HG02870 (cell line): Measurements from ENCODE around the gene SLC25A29.

Source experiments
- ATAC-seq: cut with Tn5 transposase; IDR thresholded peaks from one replicate; pipeline ENCODE4 v1.9.1; 2021; ENCODE audit warnings: mild to moderate bottlenecking, moderate library complexity; ENCODE audit not compliant: unreplicated experiment

Gene SLC25A29

GRCh38 chr14:100332797-100333196, 26.6 kb upstream of the SLC25A29 start:
- no peak for ATAC-seq

DNA sequence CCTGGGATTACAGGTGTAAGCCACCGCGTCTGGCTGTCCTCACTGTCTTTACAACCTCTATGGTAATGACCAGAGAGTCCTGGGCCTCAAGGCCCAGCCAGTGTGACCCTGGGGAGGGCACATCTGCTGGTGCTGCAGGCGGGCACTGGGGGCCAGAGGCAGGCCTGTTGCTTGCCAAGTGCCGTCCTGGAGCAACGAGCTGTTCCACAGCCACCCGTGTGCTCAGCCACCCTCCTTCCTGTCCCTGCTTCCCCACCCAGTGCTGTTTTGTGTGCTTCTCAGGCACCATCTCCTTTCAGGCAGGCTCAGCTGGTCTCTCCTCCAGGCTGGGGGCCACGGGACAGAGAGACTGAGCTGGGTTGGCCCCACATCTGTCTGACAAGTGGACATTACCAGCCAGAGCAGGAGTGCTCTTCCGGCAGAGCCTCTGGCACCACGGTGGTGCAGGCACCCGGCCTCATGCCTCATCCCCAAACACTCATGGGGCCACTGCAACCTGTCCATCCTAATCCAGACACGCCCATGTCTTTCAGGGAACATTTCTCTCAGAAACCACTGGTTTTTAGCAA, 25.9 kb upstream of the SLC25A29 start:
- ATAC-seq: no peak

DNA sequence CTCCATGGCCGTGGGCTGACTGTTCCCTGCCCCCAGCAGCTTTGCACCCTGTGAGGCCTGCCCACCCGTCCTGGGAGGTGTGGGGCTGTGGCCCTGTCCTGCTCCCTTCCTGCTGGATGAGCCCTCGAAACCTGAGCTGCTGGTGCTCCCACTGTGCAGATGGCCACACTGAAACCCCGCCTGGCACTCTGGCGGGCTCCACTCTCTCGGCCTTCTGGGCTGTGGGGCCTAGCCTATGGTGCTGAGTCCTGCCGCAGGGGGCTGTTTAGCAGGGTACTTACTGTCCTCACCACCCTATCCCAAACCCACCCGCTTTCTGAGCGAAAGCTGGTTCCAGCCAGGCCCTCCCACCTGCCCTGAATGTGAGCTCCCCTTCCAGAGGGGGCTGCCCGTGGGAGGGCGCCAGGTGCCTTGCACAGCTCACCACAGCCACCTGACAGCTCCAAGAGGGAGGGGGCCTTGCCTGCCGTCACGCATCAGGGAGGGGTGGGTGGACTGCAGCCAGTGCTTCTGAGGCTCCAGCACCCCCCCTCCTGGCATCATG, 24.2 kb upstream of the SLC25A29 start:
- no peak for ATAC-seq

DNA sequence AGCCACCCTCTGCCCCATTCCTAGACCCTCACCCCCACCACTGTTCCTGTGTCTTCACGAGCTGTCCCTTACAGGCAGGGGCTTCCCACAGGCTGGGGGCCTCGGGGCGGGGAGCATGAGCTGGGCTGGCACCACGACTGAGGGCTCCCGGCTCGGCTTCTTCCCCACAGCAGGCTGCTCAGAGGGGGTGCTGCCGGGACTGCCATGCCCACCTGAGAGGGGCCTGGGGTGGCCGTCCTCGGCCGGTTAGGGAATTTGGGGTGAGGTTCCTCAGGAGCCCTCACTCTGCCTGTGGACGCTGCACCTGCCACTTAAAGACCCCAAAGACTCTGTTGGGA, 23.7 kb upstream of the SLC25A29 start:
- no peak for ATAC-seq

- ATAC-seq: no peak
Observed at GRCh38 chr14:100329233-100330006, 23.2 kb upstream of the SLC25A29 start.

DNA sequence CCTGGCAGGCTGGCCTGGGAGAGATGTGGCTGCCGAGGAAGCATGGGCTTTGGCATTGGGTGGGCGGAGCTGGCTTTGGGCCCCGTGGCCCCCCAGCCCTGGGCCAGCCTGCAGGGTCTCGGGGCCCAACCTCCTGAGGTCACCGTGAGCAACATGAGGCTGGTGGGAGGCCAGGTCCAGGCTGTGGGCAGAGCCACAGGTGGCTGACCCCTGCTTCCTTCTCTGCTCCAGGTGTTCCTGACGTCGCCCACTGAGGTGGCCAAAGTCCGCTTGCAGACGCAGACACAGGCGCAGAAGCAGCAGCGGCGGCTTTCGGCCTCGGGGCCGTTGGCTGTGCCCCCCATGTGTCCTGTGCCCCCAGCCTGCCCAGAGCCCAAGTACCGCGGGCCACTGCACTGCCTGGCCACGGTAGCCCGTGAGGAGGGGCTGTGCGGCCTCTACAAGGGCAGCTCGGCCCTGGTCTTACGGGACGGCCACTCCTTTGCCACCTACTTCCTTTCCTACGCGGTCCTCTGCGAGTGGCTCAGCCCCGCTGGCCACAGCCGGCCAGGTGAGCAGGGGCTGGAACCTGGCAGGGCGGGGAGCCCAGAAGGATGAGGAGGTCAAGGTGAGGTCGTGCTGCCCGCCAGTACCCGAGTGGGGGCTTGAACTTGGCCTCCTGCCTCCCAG, 22.4 kb upstream of the SLC25A29 start:
- no peak for ATAC-seq

DNA sequence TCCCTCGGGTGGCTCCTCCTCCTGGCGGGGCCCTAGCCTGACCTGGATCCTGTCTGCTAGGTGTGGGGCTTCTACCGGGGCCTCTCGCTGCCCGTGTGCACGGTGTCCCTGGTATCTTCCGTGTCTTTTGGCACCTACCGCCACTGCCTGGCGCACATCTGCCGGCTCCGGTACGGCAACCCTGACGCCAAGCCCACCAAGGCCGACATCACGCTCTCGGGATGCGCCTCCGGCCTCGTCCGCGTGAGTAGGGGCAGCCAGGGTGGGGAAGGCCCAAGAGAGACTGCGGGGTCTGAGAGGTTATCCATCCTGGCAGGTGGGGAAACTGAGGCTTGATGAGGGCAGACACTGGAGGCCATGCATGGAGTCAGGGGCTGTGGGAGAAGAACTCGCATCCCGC, 20.9 kb upstream of the SLC25A29 start:
- ATAC-seq: no peak

DNA sequence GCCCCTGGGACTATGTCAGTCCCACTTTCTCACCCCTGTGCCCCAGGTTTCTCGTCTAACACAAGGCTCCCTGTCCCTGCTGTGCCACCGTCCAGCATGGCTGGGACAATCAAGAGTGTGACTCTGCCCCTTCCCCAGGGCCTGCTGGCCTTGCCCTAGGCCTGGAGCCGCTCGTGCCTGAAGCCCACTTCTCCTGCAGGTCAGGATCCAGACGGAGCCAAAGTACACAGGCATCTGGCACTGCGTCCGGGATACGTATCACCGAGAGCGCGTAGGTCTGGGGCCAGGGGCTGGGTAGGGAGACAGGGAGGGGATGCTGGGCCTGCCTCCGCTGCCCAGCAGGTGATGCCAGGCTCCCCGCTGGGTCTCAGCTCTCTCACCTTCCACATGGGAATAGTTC, 19.7 kb upstream of the SLC25A29 start:
- no peak for ATAC-seq

GRCh38 chr14:100325231-100325632, 19.0 kb upstream of the SLC25A29 start:
- no peak for ATAC-seq

- ATAC-seq: no peak
Observed at GRCh38 chr14:100323942-100324307, 17.7 kb upstream of the SLC25A29 start.

GRCh38 chr14:100323121-100323941, 17.1 kb upstream of the SLC25A29 start, which contains the start of gene SLC25A47:
TSS of gene SLC25A47 (plus strand) at chr14:100323339. CDS start at chr14:100323415, 76 bp downstream.
- ATAC-seq: no peak

DNA sequence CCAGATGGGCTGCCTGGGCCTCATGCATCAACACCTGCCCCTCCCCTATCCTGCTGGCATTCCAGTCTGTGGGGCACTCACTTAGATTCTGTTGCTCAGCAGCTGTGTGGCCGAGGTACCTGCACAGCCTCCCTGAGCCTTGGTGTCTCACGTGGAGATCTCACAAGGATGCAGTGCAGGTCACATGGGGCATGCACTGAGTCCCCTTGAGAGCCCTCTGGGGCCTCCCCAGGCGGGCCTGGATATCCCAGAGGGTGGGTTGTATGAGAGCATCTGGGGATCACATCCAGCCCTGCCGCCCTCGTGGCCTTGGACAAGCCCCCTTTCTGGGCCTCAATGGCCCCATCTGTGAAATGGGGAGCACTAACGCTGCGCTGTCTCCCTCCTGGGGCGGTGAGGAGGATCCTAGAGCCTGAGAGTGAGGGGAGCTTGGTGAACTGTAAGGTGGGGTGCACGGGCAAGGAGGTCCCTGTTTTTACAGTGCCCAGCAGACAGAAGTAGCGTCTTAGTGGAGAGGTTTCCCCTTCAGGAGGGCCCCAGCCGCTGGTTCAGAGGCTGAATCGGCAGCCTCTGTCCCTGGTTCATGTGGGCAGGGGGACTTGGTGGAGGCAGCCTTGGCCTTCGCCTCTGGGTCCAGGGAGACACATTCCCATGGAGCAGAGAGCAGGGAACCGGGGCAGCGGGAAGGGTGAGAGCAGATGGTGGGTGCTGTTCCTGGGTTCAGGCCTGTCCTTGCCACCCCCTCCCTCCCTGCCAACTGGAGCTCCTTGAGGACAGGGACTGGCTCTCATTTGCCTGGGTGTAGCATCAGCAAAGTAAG, 16.1 kb upstream of the SLC25A29 start:
- no peak for ATAC-seq

DNA sequence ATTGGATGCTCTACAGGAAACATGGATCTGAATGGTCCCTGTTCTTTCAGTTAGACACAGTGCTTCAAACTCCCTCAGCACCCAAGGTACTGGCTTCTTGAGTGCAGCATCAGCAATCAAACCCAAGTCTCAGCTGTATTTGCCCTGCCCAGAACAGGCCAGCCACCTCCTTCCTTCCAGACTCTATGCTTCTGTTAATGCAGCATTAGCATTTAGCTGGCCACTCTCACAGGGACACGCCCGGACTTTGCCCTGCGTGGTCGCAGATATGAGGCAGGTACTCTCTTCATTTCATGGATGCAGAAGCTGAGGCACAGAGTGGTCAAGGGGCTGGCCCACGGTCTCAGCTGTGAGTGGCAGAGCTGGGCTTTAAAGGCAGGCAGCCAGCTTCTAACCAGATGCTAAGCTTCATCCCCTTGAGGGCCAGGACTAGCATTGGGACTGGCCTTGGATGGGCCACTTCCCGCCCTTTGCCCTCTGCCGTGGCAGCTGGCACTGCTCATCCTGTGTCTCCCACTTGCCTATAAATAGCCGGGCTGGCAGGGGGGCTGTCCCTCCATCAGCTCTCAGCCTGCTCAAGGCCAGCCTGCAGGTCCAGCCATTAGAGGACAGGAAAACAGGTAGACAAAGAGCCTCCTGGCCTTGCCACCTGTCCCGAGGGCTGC, 15.4 kb upstream of the SLC25A29 start:
- no peak for ATAC-seq

DNA sequence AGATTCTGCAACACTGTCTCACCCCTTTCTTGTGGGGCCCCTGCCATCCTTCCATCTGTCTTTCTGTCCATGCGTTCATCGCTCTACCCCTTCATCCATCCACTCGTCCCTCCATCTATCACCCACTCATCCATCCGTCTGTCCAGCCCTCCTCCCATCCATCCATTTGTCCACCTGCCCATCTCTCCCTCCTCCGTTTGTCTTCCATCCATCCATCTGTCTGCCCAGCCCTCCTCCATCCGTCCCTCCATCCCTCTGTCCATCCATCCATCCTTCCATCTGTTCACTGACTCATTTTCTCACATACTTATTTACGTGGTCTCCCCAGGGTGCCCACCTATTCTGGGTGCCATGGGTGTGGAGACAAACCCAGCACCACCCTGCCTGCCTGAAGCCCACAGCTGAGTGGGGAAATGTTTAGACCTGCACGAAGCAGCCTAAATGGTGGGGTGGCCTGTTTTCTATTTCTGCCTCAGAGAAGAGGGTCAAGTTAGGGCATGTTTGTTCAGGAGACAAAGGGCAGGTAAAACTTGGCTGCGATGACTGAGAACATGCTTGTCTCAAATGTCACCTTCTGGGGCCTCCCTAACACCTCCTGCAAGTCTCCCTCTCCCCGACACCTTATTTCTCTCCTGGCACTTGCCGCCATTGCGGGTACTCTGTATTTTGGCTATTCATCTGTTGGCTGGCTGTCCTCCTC, 14.1 kb upstream of the SLC25A29 start:
- no peak for ATAC-seq

DNA sequence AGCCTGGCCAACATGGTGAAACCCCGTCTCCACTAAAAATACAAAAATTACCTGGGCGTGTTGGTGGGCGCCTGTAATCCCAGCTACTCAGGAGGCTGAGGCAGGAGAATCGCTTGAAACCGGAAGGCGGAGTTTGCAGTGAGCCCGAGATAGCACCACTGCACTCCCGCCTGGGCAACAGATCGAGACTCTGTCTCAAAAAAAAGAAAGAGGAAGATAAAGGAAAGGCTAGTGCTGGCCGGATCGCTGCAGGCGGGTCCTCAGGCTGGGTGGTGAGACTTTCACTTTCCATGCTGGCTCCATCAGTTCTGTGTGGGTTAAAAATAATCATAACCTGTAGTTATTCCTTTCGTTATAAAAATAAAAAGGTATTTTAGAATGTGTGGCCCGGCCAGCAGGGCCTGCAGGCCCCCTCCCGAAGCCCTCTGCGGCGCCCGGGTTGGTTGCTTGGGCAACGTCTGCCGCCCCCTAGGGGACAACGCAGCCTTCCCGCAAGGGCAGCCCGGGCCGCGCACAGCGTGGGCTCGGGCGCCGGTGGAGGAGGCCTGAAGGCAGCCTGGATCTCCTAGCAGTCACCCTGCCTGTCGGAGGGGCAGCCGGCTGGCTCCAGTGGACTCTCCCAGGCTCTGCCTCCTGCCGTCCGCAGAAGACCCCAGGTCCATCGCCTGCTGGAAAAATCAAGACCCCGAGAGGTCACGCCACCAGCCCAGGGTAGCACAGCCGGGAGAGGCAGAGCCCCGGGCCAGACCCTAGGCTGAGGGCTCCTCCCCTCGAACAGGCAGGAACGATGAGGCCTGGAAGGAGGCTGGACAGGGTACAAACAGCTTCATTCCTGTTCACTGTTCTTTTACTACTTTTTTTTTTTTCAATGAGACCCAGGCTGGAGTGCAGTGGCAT, 11.9 kb upstream of the SLC25A29 start:
- ATAC-seq: no peak

GRCh38 chr14:100317389-100317788, 11.1 kb upstream of the SLC25A29 start:
- no peak for ATAC-seq

- ATAC-seq: no peak
Observed at GRCh38 chr14:100314724-100315123, 8.5 kb upstream of the SLC25A29 start.
